ENCODE results near the gene FNBP1. TPM values are rescaled to one million over a fixed set of nuclear protein-coding genes. Genes with fewer than 3 reads are reported as not detected.

The FNBP1 gene
- polyA plus RNA-seq (2012; ENCODE audit: insufficient read depth, insufficient read length, low read depth), result 9.7 TPM

GRCh38 chr9:130042885-130043653, at the start of gene FNBP1:
Gene FNBP1 (minus strand): TSS chr9:130043189. CDS start chr9:130042975, 214 bp downstream.
- Histone ChIP-seq H3K36me3 (peaks cover 4% of the 10 kb centered on the region; the same call in 1 of the 2 replicates), H3K4me1 (peaks cover 4% of the 10 kb centered on the region), H3K4me3 (ENCODE audit: low read depth, low read length) (peak within 1 kb of the TSS; percentile 93), H3K27me3 (no peaks in the 10 kb centered on the region), H3K9me3 (no peaks in the 10 kb centered on the region)
- no peak for TF ChIP-seq CTCF (IDR thresholded peaks at IDR 0.05; ENCODE audit: low read depth, low read length)
- peak; percentile 90 for DNase-seq

GRCh38 chr9:130090915-130091314, 47.9 kb upstream of the FNBP1 start:
- Histone ChIP-seq H3K27me3 (no peaks in the 10 kb centered on the region), H3K9me3 (no peaks in the 10 kb centered on the region), H3K4me3 (ENCODE audit: low read depth, low read length) (no peak overlapping the region), H3K36me3 (peaks cover 36% of the 10 kb centered on the region), H3K4me1 (no peaks in the 10 kb centered on the region)
- TF ChIP-seq CTCF (IDR thresholded peaks at IDR 0.05; ENCODE audit: low read depth, low read length), result no peak
- DNase-seq, result no peak

- DNase-seq, result no peak
- no peaks in the 10 kb centered on the region for H3K9me3 ChIP-seq
- no peak for TF ChIP-seq CTCF (IDR thresholded peaks at IDR 0.05; ENCODE audit: low read depth, low read length)
- no peak overlapping the region for H3K4me3 ChIP-seq (ENCODE audit: low read depth, low read length)
- H3K36me3 ChIP-seq, result peaks cover 26% of the 10 kb centered on the region
- no peaks in the 10 kb centered on the region for H3K27me3 ChIP-seq
- H3K4me1 ChIP-seq, result no peaks in the 10 kb centered on the region
Measured at GRCh38 chr9:130089141-130089540, 46.2 kb upstream of the FNBP1 start.

GRCh38 chr9:130088051-130088450, 45.1 kb upstream of the FNBP1 start:
- Histone ChIP-seq H3K27me3 (no peaks in the 10 kb centered on the region), H3K36me3 (peaks cover 24% of the 10 kb centered on the region)
- no peak for TF ChIP-seq CTCF (IDR thresholded peaks at IDR 0.05; ENCODE audit: low read depth, low read length)

GRCh38 chr9:130084337-130084736, 41.3 kb upstream of the FNBP1 start:
- H3K27me3 ChIP-seq, result no peaks in the 10 kb centered on the region
- no peaks in the 10 kb centered on the region for H3K9me3 ChIP-seq
- H3K4me1 ChIP-seq, result no peaks in the 10 kb centered on the region
- no peak overlapping the region for H3K4me3 ChIP-seq (ENCODE audit: low read depth, low read length)
- DNase-seq, result no peak
- peaks cover 35% of the 10 kb centered on the region for H3K36me3 ChIP-seq
- TF ChIP-seq CTCF (IDR thresholded peaks at IDR 0.05; ENCODE audit: low read depth, low read length), result no peak

More at GRCh38 chr9:130088051-130088450, 45.1 kb upstream of the FNBP1 start:
- Histone ChIP-seq H3K9me3 (no peaks in the 10 kb centered on the region), H3K4me3 (ENCODE audit: low read depth, low read length) (no peak overlapping the region), H3K4me1 (no peaks in the 10 kb centered on the region)
- no peak for DNase-seq

- no peak for DNase-seq
- TF ChIP-seq CTCF (IDR thresholded peaks at IDR 0.05; ENCODE audit: low read depth, low read length), result no peak
- H3K9me3 ChIP-seq, result no peaks in the 10 kb centered on the region
- H3K27me3 ChIP-seq, result no peaks in the 10 kb centered on the region
- no peaks in the 10 kb centered on the region for H3K4me1 ChIP-seq
- no peak overlapping the region for H3K4me3 ChIP-seq (ENCODE audit: low read depth, low read length)
- peaks cover 61% of the 10 kb centered on the region for H3K36me3 ChIP-seq
Measured at GRCh38 chr9:130078547-130078946, 35.6 kb upstream of the FNBP1 start.

Measured in BE2C (cell line).